ENCODE data around the gene TOPAZ1.

- TF ChIP-seq CTCF (IDR thresholded peaks at IDR 0.05) (no peak), POLR2A (IDR thresholded peaks at IDR 0.05) (no peak), POLR2AphosphoS5 (IDR thresholded peaks at IDR 0.05) (no peak), EP300 (IDR thresholded peaks at IDR 0.05) (no peak)
Measured at GRCh38 chr3:44232407-44232806, 9.3 kb upstream of the TOPAZ1 start.

Data from suprapubic skin (tissue), 4 donors.